COLO668 (cell line): ENCODE data around the gene BTD.

Experiments used
- DNase-seq: peaks from one replicate; lab custom pipeline; 2025; ENCODE audit not compliant: unreplicated experiment; lab: John Stamatoyannopoulos, UW

BTD gene

DNA sequence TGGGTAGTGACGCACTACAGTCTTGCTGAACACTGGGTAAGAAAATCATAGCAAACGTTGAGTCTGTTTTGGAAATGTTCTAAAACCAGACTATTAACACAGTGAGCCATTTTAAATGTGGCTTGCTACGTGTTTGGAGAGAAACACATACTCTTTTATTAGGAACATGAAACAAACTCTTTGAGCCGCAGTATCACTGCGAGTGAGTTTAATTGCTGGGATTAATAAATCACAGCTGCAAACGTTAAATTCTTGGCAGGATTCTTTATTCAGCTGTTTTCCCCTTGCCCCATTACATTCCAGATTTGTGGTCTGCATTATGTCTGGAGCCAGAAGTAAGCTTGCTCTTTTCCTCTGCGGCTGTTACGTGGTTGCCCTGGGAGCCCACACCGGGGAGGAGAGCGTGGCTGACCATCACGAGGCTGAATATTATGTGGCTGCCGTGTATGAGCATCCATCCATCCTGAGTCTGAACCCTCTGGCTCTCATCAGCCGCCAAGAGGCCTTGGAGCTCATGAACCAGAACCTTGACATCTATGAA is 33.6 kb downstream of the BTD start:
- DNase-seq: no peak

DNA sequence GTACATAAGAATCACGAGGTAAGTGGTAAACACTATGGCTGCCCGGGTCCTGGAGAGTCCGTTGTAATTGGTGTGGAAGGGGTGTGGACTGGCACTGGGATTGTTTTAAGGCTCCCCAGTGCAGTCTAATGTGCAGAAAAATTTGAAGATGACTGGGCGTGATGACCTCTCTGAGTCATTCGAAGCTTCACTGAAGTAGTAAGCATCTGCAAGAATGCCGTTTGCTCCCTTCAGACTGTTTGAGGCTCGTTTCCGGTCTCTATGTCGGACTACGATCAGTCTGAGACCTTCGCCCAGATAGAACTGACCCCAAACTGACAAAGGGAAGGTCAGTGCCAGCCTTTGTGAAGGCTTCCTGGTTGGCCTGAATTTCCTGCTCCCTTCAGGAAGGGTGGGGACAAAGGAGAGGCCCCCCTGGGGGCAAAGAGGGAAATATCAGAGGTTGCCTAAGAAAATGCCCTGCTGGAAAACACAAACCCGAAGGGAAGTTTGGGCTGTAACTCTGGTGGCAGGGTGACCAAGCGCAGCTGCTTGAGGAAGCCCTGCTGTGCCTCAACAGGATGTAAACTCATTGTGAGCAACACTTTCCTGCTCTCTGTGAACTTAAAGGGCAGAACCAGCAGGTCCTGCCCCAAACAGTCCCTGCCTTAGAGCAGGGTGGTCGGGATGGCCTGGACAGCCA is 34.6 kb downstream of the BTD start:
- DNase-seq: no peak

DNA sequence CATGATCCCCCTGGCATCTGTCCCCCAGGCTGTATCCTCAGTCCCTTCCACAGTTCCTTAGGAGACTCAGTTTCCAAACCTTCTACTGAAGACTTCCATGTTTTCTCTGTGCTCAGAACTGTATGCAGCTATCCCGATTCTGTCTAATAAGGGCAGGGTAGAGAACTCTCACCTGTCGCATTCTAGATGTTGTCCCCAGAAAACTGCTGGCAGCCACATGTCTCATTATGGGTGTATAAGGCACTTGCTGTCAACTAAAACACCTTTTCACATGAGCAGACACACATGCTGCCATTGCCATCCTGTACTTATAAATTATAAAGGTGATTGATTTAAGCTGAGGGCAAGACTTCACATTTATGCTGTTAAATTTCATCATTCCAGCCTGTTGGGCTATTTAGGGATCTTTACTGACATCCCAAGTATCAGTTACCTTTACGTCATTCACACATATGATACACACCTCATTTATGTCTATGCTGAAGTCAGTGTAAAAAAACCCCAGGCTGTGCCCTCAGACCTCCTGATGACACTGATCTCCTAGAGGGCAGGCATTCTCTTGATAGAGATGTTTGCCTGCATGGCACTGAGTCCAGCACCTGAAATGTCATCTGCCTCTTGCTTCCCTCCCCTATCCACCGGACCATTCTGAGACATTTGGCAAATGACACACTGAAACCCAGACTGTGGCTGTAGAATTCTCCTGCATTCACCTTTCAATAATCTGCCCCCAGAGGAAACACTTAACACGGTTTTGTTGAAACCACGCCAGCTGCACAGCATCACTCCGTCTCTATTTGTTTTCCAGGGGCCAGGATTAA is 35.8 kb downstream of the BTD start:
- no peak for DNase-seq

DNA sequence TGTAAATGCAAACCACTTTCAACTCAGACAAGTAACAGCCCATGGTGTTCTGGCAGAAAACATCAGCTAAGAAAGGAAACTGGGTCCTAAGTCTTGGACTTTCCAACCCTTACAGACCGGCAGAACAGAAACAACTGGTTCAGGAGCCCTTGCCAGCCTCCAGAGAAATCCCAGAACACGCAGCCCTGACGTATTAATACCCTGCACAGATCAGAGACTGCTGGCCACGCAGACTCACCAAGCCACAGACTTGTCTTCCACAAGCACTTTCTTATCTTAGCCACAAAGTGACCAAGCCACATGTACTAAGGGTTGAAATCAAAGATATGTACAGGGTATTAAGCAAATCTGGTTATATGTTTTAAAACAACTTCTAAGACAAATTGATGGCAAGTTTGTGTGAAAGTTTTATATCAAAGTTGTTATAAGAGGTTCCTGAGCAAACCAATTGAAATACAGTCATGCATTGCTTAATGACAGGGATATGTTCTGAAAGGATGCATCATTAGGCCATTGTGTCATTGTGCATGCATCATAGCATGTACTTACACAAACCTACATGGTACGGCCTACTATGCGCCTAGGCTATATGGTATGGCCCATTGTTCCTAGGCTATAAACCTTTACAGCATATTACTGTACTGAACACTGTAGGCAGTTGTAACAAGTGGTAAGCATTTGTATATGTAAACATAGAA is 36.8 kb downstream of the BTD start:
- DNase-seq: no peak

DNA sequence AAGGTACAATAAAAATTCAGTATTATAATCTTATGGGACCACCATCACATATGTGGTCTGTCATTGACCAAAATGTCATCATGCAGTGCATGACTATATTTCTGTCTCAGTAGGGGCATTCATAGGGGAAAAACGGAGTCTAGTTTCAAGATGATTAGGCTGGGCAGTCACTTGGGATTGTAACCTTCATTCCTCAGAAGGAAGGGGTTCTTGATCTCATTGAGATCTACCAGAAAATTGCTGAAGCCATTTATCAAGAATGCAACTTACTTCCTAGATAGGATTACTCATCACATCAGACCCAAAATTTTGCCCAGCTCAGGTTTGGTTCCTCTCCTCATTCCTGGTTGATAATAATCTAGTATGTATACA is 37.3 kb downstream of the BTD start:
- no peak for DNase-seq

DNA sequence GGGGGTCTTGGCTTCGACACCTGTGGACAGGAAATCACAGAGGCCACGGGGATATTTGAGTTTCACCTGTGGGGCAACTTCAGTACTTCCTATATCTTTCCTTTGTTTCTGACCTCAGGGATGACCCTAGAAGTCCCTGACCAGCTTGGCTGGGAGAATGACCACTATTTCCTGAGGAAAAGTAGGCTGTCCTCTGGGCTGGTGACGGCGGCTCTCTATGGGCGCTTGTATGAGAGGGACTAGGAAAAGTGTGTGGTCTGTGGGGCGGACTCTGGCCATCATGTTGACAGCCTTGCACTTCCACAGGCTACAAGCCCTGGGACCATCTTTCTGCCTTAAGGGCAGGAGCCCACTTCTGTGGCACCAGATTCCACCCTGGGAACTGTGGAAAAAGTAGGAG is 43.7 kb downstream of the BTD start:
- DNase-seq: no peak

DNA sequence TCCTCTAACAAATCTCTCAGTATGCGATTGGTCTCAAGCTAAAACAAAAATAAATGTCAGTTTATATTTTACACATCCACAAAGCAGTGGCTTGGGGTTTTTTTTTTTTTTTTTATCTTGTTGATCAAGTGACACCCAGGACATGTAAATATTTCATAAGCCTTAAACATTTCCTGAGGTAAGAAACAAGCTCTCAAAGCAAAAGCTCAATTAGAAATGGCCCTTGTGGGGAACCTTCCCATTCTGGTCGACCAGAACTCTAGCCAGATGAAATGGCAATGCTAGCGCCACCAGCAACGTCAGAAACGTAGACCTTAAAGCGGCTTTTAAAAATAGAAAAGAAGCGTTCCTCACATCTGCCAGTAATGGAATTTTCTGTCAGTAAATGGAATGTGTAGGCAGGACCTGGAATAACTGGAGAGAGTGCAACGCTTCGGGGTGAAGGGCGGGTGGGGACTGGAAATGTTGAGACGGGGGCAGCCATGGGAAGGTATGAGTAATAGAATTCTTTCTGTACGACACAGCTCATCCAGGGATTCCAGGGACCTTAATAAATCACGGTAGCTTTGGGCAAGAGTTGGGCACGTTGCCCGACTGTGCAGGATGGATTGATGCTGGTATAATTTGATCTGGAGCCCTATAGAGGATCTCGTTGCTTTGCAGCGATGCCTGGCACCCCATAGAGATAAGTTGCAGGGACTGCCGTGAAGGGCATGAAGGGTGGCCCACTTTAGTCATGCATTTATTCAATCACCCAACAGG is 44.4 kb downstream of the BTD start:
- DNase-seq: no peak

DNA sequence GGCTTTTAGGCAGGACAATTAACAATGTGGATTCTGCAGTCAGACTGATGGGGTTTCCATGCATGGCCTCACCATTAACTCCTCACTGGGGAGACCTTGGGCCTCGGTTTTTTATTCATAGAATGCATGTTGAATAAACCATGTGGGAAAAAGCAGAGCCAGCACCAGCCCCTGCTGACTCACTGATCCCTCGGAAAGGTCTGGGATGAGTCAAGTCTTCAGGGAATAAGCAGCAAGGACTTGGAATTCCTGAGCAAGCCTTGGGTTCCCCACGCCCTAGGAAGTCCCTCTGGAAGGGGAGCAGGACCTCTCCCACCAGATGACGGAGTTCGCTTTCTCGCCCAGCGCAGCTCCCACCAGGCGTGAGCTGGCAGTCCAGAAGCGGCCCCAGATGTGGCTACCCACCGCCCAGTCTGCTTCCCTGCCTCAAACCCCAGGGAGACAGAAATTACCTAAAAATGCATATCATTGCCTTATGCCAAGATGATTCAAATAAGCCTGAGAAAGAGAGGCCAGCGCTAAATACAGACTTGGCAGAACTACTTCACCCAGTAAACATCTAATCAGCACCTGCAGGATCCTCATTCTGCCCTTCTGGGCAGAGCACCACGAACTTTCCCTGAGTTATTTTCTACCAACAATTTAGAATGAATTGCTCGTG is 45.4 kb downstream of the BTD start:
- no peak for DNase-seq

DNA sequence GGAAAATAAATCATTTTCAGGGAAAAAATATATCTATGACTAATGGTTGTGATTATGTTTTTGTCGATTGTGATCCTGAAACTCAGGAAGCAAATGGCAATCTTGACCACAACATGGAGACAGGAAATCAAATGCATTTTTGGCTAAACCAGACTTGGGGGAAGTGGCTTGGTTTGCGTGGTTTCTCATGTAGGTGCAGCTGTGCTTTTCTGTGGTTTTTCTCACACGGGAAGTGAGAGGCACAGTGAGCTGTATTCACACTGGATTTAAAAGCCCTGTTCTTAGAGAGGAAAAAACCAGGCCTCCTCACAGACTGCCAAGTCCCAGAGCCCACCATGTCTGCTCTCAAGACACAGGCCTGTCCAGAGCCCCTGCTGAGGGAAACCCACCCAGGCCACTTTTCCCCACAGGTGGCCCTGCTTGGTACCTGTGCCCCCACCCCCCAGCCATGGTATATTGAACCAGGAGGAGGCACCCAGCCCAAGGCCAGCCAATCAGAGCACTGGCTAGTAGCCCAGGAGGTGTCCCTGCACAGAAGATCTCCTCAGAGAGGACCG is 46.1 kb downstream of the BTD start:
- DNase-seq: no peak

DNA sequence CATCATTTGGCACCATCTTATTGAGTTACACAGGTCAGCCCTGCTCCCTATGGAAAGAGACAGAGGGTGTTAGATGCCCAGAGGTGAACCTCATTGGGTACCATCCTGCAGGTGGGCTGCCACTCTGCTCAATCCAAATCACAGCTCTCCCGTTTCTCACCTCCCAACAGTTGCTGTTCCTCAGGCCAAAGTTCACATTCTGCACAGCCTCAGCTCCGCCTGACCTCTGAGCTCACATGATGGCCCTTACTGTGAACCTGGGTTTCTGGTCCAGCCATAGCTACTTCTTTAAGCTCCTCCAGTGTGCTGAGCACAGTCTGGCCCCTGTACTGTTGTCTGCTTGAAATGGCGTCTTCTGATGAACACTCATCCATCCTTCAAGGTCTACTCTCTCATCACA is 47.8 kb downstream of the BTD start:
- no peak for DNase-seq

DNA sequence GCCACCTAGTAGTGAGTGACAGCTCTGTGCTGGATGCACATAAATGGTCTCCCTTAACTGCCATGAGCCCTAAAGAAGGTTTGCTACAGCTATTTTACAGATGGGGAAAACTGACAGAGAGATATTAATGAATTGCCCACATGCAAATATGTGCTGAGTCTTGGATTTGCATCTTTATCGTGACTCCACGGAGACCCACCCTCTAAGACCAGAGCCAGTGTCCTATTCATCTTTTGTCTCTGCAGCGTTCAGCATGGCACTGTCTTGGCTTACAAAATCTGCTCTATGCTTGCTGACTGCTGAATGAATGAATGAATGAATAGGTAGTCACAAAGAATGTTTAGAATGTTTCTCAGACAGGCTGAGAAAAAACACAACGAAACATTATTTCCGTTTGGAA is 48.3 kb downstream of the BTD start:
- DNase-seq: no peak

DNA sequence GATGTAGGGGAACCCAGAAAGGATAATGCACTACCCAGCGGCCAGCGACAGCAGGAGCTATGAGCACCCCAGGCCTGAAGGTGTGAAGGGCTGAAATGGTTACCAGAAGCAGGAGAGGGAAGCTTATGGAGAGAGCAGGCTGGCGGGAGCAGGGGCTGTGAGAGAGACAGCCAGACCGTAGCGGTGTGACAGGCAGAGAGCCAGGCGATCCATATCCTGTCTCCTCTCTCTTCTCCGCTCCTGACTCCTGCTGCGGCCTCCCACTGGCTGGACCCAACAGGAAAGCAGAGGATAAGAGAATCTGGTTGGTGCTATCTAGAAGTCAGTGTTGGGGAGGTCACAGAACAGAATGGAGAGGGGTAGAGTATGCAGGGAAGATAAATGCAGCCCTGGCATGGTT is 49.9 kb downstream of the BTD start:
- no peak for DNase-seq

DNA sequence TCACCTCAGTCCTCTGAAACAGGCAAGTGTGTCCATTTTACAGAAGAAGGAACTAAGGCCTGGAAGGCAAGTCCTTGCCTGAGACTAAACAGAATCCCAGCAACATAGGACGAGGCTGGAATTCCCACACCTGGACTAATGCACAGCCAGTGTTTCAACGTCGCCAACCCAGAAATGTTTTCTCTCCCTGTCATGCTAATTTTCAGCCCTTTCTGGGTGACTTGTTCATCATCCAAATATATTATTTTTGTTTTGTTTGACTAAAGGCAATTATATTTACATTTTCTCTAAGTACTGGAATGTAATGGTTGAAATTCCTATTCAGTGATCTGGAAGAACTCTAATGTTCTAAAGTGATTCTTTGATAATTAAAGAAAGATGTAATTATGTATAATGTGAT is 51.8 kb downstream of the BTD start:
- DNase-seq: no peak

DNA sequence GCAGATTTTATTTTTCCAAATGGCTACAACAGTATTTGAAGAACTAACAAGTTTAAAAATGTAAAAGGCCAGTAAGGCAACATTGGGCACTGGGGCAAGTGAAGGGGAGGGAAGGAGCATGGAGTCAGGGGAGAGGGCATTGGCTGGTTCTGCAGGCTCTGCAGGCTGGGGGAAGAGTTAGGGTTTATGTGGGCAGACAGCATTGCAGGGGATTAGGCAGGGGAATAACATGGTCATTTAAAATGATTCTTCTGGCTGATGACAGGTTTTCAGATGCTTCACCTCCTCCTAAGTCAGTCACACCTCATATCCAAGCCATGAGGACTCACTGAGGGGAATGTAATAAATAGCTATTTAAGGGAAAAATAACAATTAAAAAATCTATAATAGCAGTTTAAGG is 52.6 kb downstream of the BTD start:
- DNase-seq: no peak

DNA sequence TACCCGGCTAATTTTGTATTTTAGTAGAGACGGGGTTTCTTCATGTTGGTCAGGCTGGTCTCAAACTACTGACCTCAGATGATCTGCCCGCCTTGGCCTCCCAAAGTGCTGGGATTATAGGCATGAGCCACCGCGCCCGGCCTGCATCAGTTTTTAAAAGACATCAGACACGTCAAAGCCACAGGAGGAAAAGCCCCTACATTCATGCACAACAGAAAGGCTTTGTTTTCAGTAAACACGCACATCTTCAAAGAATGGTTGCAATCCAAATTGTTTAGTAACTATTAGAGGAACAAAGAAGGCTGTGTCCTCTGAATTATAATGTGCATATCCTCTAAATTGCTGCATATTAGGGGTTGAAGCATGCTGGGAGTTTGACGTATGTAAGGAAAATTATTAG is 53.3 kb downstream of the BTD start:
- no peak for DNase-seq

DNA sequence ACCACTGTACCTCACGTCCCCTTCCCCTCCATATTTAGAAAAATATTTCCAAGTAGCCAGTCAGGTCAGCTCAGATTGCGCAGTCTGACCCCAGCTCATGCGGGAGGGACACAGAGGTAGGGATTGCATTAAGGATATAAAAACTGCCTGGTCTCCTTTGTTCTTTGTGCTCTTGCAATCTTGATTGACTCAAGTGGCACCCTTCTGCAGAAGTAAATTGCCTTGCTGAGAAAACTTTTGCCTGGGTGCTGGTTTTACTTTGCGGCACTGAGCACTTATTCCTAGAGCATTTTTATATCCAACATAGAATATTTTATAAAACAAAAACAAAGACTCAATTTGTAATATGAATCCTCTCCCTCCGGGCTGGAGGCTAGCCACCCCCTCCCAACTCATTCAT is 54.8 kb downstream of the BTD start:
- no peak for DNase-seq

DNA sequence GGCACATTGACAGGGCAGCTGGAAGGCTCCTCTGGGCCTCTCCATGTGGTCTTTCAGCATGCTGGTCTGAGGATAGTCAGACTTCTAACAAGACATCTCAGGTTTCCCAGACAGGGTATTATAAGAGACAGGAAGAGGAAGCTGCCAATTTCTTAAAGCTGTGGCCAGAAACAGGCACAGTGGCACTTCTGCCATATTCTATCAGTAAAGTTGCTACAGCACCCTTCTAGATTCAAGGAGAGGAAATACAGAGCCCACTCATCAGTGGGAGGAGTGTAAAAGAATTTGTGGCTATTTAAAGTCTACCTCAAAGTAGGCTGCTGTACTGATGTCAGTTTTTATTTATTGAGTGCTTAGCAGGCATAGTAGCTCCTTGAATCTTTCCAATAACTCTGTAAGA is 55.5 kb downstream of the BTD start:
- no peak for DNase-seq

DNA sequence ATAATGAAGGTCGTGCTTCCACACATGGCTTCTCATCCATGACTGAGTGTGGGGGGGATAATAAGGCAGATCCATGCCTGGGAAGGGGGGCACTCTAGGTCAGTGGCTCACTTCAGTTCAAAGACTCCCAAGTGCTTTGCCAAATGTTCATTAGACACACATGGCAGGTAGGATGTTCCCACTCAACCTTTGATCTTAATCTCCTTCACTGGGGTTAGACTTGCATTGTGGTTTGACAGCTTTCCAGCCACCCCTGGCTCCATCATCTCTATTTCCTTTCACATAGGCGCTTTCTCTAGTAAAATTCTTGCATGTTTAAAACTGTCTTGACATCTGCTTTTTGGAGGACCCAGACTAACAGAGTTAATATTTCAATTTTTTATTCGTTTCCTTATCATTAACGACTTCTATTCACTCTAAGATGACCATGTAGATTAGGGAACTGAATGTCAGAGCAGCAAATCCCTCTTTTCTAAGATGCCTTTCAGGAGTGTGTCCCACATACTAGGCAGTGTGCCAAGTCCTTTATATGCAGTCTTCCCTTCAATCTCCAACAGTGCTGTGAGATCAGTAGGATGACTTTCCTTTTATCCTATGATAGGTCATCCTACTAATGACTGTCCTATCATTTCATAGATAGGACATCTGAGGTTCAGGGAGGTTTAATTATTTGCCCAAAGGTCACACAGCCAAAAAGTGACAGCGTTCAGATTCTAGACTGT is 57.9 kb downstream of the BTD start:
- DNase-seq: no peak

DNA sequence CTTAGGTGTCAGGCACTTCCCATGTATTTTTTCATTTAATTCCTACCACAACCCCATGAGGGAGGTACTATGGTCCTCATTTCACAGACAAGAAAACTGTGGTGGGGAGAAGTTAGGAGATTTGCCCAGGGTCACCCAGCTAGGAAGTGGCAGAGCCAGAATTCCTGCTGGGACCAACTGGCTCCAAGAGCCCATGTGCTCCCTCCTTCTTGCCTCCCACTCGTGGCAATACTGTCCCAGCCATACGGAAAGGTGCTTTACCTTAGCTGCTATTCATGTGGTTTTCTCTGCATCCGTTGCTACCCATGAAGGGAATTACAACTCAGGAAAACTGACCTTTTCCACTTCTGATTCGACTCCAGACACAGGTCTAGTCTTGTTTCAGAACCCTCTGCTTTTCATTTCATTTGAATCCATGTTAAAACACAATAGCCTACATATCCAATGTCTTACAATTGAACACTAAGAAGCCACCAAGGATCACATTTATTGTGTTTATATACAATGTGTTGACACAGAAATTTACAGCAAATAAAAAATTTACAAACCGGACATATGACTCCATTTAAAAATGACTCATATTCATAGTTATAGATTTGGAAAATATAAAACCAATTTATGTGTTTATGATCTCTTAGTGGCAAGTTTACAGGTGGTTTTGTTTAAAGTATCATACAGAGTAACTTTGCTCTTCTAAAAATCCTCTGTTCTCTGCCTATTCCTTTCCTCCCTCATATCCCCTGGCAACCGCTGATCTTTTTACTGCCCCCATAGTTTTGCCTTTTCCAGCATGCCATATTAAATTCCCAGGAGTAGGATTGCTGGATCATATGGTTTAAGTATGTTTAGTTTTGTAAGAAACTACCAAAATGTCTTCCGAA is 58.8 kb downstream of the BTD start:
- DNase-seq: no peak
